Activated T-helper 1 cell treated with anti-CD3 and anti-CD28 coated beads, Interleukin-12 subunit alpha, Interleukin-12 subunit beta, Interleukin-2, Interleukin-4 antibody, amounts not matched to agents 30 ng/mL and 10 ng/mL and 1 ng/mL, durations not matched to agents 14 hours and 24 hours and 36 hours (primary cell): ENCODE results near the gene C19orf38. TPM values are rescaled to one million over a fixed set of nuclear protein-coding genes. Genes with fewer than 3 reads are reported as not detected.

Experiments used
- DNase-seq: peaks from one replicate; pipeline ENCODE4 v3.0.0; 2021; ENCODE audit warnings: low spot score
- H3K27ac Mint-ChIP-seq: one replicate; pipeline ENCODE4 v1.8.0; 2021; ENCODE audit warnings: mild to moderate bottlenecking, mixed read lengths
- H3K27me3 Mint-ChIP-seq: one replicate; pipeline ENCODE4 v1.8.0; 2022; ENCODE audit warnings: mild to moderate bottlenecking, moderate library complexity, mixed read lengths; ENCODE audit not compliant: insufficient read depth
- H3K36me3 Mint-ChIP-seq: one replicate; pipeline ENCODE4 v1.8.0; 2021; ENCODE audit warnings: low read depth, mixed read lengths
- H3K4me1 Mint-ChIP-seq: one replicate; pipeline ENCODE4 v1.8.0; 2021; ENCODE audit warnings: low read depth, mixed read lengths
- H3K4me3 Mint-ChIP-seq: one replicate; pipeline ENCODE4 v1.8.0; 2021; ENCODE audit warnings: mild to moderate bottlenecking, moderate library complexity, mixed read lengths
- H3K9me3 Mint-ChIP-seq: one replicate; pipeline ENCODE4 v1.8.0; 2021; ENCODE audit warnings: mixed read lengths
- intact Hi-C: fragments of 100-400 bp; cut with micrococcal nuclease; formaldehyde crosslinking; loops from one replicate; pipeline ENCODE4 v1.15.1; 2024
- total RNA-seq: library from RNA; stranded (reverse); gene quantifications from 2 replicates; pipeline ENCODE4 v1.2.3, GENCODE V29; 2022

C19orf38 gene
- total RNA-seq, 1 donor from 2014 or later = 5.6 TPM

DNA sequence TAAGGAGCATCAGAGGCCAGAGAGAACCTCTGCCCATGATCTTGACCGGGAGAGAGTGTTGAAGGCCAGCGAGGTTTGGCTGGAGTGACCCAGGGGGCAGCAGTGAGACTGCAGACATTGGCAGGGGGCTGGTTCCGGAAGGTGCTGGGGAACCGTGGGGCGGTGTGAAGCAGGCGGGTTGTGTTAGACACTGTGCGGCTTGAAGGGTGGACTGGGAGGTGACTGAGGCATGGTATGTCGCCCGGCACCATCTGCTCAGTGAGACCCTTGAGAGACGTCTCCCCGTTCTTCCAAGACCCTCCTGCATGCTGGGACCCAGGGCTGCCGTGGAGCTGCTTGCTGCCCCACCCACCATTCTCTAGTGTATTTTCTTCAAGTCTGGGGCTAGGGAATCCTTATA, 47.7 kb downstream of the C19orf38 start:
- Mint-ChIP-seq H3K36me3 (no peaks in the 10 kb centered on the region), H3K27ac (no peak overlapping the region), H3K4me3 (no peak overlapping the region), H3K4me1 (peaks cover 9% of the 10 kb centered on the region), H3K27me3 (no peaks in the 10 kb centered on the region), H3K9me3 (no peaks in the 10 kb centered on the region)
- intact Hi-C loops = no loop called here
- no peak for DNase-seq

- no peaks in the 10 kb centered on the region for H3K36me3 Mint-ChIP-seq
- peaks cover 9% of the 10 kb centered on the region for H3K4me1 Mint-ChIP-seq
These were observed 48.8 kb downstream of the C19orf38 start for GRCh38 chr19:10896851-10897526.

DNA sequence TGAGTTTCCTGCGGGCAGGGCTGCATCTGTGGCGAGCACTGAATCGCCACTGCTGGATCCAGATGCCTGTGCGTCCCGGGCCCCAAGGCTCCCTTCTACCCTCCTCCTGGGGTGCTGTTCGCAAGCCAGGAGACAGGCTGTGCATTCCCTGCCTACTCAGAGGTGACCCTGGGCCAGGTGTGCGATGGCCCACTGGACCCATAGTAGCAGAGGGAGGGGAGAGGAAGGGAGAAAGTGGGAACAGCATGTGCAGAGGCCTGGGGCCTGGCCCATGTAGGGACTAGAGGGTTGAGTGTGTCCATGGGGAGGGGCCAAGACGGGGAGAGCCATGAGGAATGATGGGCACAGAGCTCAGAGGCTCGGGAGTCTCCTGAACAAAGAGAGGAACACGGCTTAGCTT, 50.4 kb downstream of the C19orf38 start:
- intact Hi-C loops = no loop called here
- no peak overlapping the region for H3K4me3 Mint-ChIP-seq
- peaks cover 9% of the 10 kb centered on the region for H3K4me1 Mint-ChIP-seq
- no peak for DNase-seq
- peaks cover 4% of the 10 kb centered on the region for H3K9me3 Mint-ChIP-seq
- H3K36me3 Mint-ChIP-seq = peaks cover 3% of the 10 kb centered on the region
- no peaks in the 10 kb centered on the region for H3K27me3 Mint-ChIP-seq
- no peak overlapping the region for H3K27ac Mint-ChIP-seq

More at GRCh38 chr19:10896851-10897526, 48.8 kb downstream of the C19orf38 start:
- no peak overlapping the region for H3K27ac Mint-ChIP-seq
- no peak for DNase-seq
- no peak overlapping the region for H3K4me3 Mint-ChIP-seq
- H3K27me3 Mint-ChIP-seq = no peaks in the 10 kb centered on the region
- H3K9me3 Mint-ChIP-seq = no peaks in the 10 kb centered on the region
- intact Hi-C loops = no loop called here

DNA sequence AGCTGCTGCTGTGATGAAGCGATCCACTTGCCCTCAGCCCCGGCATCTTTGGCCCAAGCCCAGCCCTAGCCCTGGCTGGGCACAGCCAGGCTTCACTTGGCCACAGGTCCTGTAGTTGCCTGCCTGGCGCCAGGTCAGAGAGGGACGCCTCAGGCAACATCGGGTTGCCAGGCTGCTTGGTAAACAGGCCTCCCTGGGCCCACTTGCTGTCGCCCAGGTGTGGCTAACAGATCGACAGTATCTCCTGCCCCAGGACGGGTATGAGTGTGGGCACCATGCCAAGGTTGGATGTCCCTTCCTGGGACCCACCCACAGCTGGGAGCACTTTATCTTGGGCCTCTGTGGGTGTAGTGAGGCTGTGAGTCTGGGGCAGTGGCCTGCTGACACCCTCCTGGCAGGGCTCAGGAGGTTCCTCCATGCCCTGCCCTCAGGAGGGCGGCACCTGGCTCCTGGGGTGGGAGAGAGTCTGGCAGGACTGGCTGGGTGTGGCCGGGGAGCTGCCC, 51.0 kb downstream of the C19orf38 start:
- Mint-ChIP-seq H3K9me3 (peaks cover 4% of the 10 kb centered on the region), H3K4me1 (peaks cover 9% of the 10 kb centered on the region), H3K4me3 (no peak overlapping the region), H3K27me3 (no peaks in the 10 kb centered on the region), H3K27ac (no peak overlapping the region), H3K36me3 (peaks cover 3% of the 10 kb centered on the region)
- intact Hi-C loops = no loop called here
- no peak for DNase-seq

DNA sequence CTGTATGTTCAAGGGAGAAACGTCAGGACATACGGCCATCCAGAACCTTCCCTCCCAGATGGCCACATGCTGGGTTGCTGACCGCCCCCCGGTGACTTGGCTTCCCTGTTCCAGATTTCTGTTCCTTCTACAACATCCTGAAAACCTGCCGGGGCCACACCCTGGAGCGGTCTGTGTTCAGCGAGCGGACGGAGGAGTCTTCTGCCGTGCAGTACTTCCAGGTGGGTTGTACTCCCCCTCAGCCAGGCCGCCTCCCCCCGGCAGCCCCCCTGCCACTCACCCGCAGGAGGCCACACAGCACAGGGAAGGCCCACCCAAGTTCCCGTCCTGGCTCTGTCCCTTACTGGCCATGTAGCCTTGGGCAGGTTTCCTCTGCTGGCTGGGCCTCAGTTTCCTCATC, 59.7 kb downstream of the C19orf38 start:
- H3K27me3 Mint-ChIP-seq = no peaks in the 10 kb centered on the region
- DNase-seq = no peak
- intact Hi-C loops = no loop called here
- H3K4me1 Mint-ChIP-seq = no peaks in the 10 kb centered on the region
- H3K4me3 Mint-ChIP-seq = no peak overlapping the region
- peaks cover 9% of the 10 kb centered on the region for H3K36me3 Mint-ChIP-seq
- no peak overlapping the region for H3K27ac Mint-ChIP-seq
- H3K9me3 Mint-ChIP-seq = peaks cover 3% of the 10 kb centered on the region

DNA sequence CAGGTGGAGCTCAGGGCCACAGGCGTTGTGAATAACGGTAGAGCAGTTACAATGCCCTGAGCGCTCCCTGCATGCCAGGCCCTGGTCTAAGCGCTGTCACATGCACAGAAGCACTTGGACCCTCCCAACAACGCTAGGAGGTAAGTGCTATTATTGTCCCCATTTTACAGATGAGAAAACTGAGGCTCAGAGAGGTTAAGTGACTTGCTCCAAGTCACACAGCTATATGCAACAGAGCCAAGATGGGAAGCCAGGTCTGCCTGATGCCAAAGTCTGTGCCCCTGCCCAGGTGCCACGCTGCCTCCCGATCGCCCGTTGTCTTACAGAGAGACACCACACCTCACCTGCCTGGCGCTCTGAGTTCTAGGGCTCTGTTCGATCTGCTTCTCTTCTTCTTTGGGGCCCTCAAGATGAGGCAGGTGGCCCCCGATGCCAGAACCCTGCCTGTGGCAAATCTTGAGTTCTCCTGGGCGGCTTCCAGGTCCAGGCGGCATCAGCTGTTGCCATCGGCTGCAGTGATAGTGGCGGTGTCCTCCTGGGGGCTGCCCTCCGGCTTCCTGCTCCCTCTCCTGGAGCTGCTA, 60.3 kb downstream of the C19orf38 start:
- H3K4me1 Mint-ChIP-seq = no peaks in the 10 kb centered on the region
- intact Hi-C loops = no loop called here
- H3K4me3 Mint-ChIP-seq = no peak overlapping the region
- peaks cover 9% of the 10 kb centered on the region for H3K36me3 Mint-ChIP-seq
- H3K27me3 Mint-ChIP-seq = no peaks in the 10 kb centered on the region
- H3K27ac Mint-ChIP-seq = no peak overlapping the region
- no peaks in the 10 kb centered on the region for H3K9me3 Mint-ChIP-seq
- DNase-seq = no peak

GRCh38 chr19:10911579-10912363, 63.6 kb downstream of the C19orf38 start:
- Mint-ChIP-seq H3K27me3 (no peaks in the 10 kb centered on the region), H3K27ac (no peak overlapping the region)

DNA sequence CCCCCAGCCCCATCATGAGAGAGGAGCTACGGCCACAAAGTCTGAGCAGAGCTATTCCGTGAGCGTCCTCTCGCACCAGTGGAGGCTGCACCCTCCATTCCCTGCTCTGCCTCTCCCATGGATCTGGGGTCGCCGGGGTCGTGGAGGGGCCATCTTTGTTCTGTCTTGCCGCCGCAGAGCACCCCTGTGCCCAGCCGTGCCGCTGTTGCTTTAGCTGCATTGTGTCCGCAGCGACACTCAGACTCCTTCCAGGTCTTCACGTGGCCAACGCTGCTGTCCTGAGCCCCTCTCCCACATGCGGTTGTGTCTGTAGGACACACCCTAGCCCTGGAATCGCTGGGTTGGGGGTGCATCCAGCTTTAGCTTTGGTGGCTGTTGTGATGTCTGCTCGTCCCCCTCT, 64.4 kb downstream of the C19orf38 start:
- no peaks in the 10 kb centered on the region for H3K4me1 Mint-ChIP-seq
- no peak overlapping the region for H3K4me3 Mint-ChIP-seq
- no peaks in the 10 kb centered on the region for H3K9me3 Mint-ChIP-seq
- H3K36me3 Mint-ChIP-seq = peaks cover 13% of the 10 kb centered on the region
- no peak for DNase-seq
- intact Hi-C loops = no loop called here
- H3K27ac Mint-ChIP-seq = no peak overlapping the region
- no peaks in the 10 kb centered on the region for H3K27me3 Mint-ChIP-seq

More at GRCh38 chr19:10911579-10912363, 63.6 kb downstream of the C19orf38 start:
- intact Hi-C loops = no loop called here
- no peaks in the 10 kb centered on the region for H3K9me3 Mint-ChIP-seq
- H3K36me3 Mint-ChIP-seq = peaks cover 13% of the 10 kb centered on the region
- no peaks in the 10 kb centered on the region for H3K4me1 Mint-ChIP-seq
- no peak overlapping the region for H3K4me3 Mint-ChIP-seq
- no peak for DNase-seq

- no peak for DNase-seq
- no peaks in the 10 kb centered on the region for H3K4me1 Mint-ChIP-seq
- no peaks in the 10 kb centered on the region for H3K9me3 Mint-ChIP-seq
- no peak overlapping the region for H3K27ac Mint-ChIP-seq
- no peak overlapping the region for H3K4me3 Mint-ChIP-seq
- intact Hi-C loops = no loop called here
- no peaks in the 10 kb centered on the region for H3K27me3 Mint-ChIP-seq
- H3K36me3 Mint-ChIP-seq = peaks cover 12% of the 10 kb centered on the region
These were observed 65.6 kb downstream of the C19orf38 start for GRCh38 chr19:10913716-10914340.

DNA sequence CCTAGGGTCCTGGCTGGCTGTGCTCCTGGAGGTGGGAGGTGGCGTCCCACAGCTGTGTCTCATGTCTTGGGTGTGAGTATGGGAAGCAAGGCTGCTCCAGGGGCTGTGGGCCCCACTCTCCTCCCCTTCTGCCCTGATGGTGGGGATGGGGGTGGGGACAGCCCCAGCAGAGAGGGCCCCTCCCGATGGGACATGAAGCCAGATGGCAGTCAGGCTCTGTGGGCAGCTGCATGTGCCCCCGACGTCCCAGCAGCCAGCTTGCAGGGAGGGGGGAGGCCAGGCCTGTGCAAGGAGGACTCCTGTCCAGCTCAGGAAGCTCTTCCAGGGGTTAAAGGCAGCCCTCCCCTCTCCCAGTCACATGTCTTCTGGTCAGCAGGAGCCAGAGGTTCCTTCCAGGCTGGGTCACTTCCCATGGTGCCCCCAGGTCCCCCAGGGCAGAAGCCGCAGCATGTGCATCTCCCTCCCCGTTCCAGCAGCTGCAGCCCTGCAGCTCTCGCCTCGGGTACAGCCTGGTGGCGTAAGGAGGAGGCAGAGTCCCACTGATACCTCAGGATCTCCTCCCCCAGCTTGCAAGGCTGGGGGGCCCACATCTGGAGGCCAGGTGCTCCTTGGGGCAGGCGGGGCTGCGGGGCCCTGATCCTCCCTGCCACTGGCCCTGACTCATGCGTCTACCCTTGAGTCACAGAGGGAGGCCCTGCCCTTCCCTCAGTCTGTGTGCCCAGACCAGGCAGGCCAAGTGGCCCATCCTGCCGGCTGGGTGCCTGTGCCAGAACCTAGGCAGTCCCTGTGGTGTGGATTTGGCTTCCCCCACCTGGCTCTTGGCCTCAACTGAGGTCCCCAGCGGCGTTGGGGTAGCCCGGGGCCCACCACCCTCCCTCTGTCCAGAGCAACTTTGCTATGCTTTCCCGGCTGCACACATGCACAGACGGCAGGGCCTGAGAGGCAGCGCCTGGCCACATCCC, 67.2 kb downstream of the C19orf38 start:
- intact Hi-C loops = no loop called here
- no peaks in the 10 kb centered on the region for H3K9me3 Mint-ChIP-seq
- H3K4me3 Mint-ChIP-seq = no peak overlapping the region
- no peak overlapping the region for H3K27ac Mint-ChIP-seq
- DNase-seq = no peak
- H3K27me3 Mint-ChIP-seq = no peaks in the 10 kb centered on the region
- no peaks in the 10 kb centered on the region for H3K4me1 Mint-ChIP-seq
- peaks cover 12% of the 10 kb centered on the region for H3K36me3 Mint-ChIP-seq

GRCh38 chr19:10916602-10917001, 68.4 kb downstream of the C19orf38 start:
- H3K4me1 Mint-ChIP-seq = no peaks in the 10 kb centered on the region
- H3K36me3 Mint-ChIP-seq = peaks cover 13% of the 10 kb centered on the region
- no peak overlapping the region for H3K4me3 Mint-ChIP-seq
- no peak overlapping the region for H3K27ac Mint-ChIP-seq
- no peaks in the 10 kb centered on the region for H3K9me3 Mint-ChIP-seq
- no peak for DNase-seq
- intact Hi-C loops = no loop called here
- no peaks in the 10 kb centered on the region for H3K27me3 Mint-ChIP-seq

- no peak overlapping the region for H3K4me3 Mint-ChIP-seq
- DNase-seq = no peak
- no peak overlapping the region for H3K27ac Mint-ChIP-seq
- H3K4me1 Mint-ChIP-seq = no peaks in the 10 kb centered on the region
- no peaks in the 10 kb centered on the region for H3K9me3 Mint-ChIP-seq
- H3K36me3 Mint-ChIP-seq = peaks cover 8% of the 10 kb centered on the region
- intact Hi-C loops = no loop called here
- no peaks in the 10 kb centered on the region for H3K27me3 Mint-ChIP-seq
These were observed 70.1 kb downstream of the C19orf38 start for GRCh38 chr19:10918359-10918758.
